Measurements from ENCODE around the gene SLC39A2. TPM values are rescaled to one million over a fixed set of nuclear protein-coding genes. Genes with fewer than 3 reads are reported as not detected.

The SLC39A2 gene
- polyA plus RNA-seq, 1 of the 3 experiments (the other 2 are of a cell fraction), result not detected

DNA sequence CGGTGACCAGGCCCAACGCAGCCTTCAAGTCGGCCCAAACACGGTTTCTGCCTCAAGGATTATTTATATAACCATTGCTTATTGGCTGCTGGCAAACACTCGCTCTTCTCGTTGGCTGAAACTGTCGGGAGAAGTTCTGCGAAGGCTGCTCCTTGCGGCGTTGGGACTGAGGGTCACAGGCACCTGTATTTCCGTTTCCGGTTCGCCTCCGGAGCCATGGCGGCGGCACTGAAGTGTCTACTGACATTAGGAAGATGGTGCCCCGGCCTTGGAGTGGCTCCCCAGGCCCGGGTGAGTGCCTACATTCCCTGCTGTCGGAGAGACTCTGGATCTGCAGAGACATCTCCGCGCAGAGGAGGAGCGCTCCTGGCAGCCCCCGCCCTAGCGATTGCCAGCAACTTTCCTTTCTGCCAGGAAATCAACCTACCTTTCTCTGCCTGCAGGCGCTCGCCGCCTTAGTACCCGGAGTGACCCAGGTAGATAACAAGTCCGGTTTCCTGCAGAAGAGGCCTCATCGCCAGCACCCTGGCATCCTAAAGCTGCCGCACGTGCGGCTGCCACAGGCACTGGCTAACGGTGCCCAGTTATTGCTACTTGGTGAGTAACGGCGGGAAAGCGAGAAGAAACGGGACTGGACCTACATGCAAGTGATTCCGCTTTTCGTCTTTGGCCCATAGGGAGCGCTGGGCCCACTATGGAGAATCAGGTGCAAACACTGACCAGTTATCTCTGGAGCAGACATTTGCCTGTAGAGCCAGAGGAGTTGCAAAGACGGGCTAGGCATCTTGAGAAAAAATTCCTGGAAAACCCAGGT lies 9.1 kb upstream of the SLC39A2 start, which contains the start of gene METTL17:
TSS of gene METTL17 (plus strand) at position 194 of the 814 bp plus-strand sequence. CDS start at position 217, 23 bp downstream.
- Histone ChIP-seq H4K20me1 (ENCODE audit: insufficient read depth) (0 out of 2 replicates have a peak, but pooled peaks cover 6% of the 10 kb centered on the region), H3K36me3 (replicated peaks in 1 of 2; ENCODE audit: control insufficient read depth in 1 of 2, insufficient read depth in 2 of 2, low read length in 1 of 2) (peaks cover 28 to 41% of the 10 kb centered on the region in 2 experiments), H3K4me2 (peak within 1 kb of the TSS; percentile 94), H3K4me3 (ENCODE audit: low read depth in 2 of 2, low read length in 1 of 2) (peak within 1 kb of the TSS; percentile 95 to 100), H3K9ac (peak within 1 kb of the TSS; percentile 77), H3K27ac (ENCODE audit: low read depth in 2 of 2, low read length in 1 of 2) (peak within 1 kb of the TSS; percentile 59 to 84), H3F3A (replicated peaks; ENCODE audit: insufficient read depth) (peaks cover 13% of the 10 kb centered on the region), H3K9me2 (no peaks in the 10 kb centered on the region), H3K4me1 (ENCODE audit: control insufficient read depth in 1 of 2, insufficient read depth in 2 of 2, low read depth in 1 of 2, low read length in 1 of 2) (peaks cover 10 to 29% of the 10 kb centered on the region in 2 experiments), H2AFZ (ENCODE audit: low read depth) (peak within 1 kb of the TSS; percentile 91), H3K79me2 (ENCODE audit: insufficient read depth) (peaks cover 30% of the 10 kb centered on the region), H3K9me3 (no peaks in the 10 kb centered on the region), H3K27me3 (ENCODE audit: insufficient read depth) (no peaks in the 10 kb centered on the region)
- peak; percentile 85 for DNase-seq
- WGBS (ENCODE audit: low lambda C conversion rate), result 3% methylated on average over 31 of the region's 42 CpGs
- ChIA-PET POLR2A (no interaction called here), CTCF (interaction anchor here (1.1 to 2.0 kb wide), 4 partner anchors 19 to 114 kb away, joined by 3 to 8 read pairs (median 6); partner anchors contain the start of gene TMEM253)
- TF ChIP-seq NFIC (IDR thresholded peaks at IDR 0.05; ENCODE audit: borderline replicate concordance), result no peak
- TF ChIP-seq, protein P1, sequence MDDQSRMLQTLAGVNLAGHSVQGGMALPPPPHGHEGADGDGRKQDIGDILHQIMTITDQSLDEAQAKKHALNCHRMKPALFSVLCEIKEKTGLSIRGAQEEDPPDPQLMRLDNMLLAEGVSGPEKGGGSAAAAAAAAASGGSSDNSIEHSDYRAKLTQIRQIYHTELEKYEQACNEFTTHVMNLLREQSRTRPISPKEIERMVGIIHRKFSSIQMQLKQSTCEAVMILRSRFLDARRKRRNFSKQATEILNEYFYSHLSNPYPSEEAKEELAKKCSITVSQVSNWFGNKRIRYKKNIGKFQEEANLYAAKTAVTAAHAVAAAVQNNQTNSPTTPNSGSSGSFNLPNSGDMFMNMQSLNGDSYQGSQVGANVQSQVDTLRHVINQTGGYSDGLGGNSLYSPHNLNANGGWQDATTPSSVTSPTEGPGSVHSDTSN (IDR thresholded peaks at IDR 0.05), result 0 out of 2 replicates have a peak, but pooled peaks have one; percentile 32
- no peak for TF ChIP-seq FOXM1 (IDR thresholded peaks at IDR 0.05; ENCODE audit: low read depth)
- peak; percentile 33 for TF ChIP-seq RAD21 (IDR thresholded peaks at IDR 0.05; ENCODE audit: low read length)
- no peak for TF ChIP-seq SMC3 (IDR thresholded peaks at IDR 0.05; ENCODE audit: low read depth, low read length)
- TF ChIP-seq SIN3A (IDR thresholded peaks at IDR 0.05; ENCODE audit: borderline replicate concordance, low read depth, low read length), result no peak; the same call in 1 of the 2 replicates
- no peak for TF ChIP-seq ELF1 (IDR thresholded peaks at IDR 0.05)
- no peak for TF ChIP-seq RCOR1 (IDR thresholded peaks at IDR 0.05; ENCODE audit: low read length)
- no peak for TF ChIP-seq JUND (IDR thresholded peaks at IDR 0.05)
- peak; percentile 70 for TF ChIP-seq POLR2AphosphoS5 (IDR thresholded peaks at IDR 0.05; ENCODE audit: low read depth, low read length)
- TF ChIP-seq RXRA (IDR thresholded peaks at IDR 0.05; ENCODE audit: borderline replicate concordance, low read depth), result no peak
- TF ChIP-seq, protein P2, sequence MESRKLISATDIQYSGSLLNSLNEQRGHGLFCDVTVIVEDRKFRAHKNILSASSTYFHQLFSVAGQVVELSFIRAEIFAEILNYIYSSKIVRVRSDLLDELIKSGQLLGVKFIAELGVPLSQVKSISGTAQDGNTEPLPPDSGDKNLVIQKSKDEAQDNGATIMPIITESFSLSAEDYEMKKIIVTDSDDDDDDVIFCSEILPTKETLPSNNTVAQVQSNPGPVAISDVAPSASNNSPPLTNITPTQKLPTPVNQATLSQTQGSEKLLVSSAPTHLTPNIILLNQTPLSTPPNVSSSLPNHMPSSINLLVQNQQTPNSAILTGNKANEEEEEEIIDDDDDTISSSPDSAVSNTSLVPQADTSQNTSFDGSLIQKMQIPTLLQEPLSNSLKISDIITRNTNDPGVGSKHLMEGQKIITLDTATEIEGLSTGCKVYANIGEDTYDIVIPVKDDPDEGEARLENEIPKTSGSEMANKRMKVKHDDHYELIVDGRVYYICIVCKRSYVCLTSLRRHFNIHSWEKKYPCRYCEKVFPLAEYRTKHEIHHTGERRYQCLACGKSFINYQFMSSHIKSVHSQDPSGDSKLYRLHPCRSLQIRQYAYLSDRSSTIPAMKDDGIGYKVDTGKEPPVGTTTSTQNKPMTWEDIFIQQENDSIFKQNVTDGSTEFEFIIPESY (IDR thresholded peaks at IDR 0.05; ENCODE audit: borderline replicate concordance, low read depth), result peak; percentile 38; the same call in 1 of the 2 replicates
- no peak for TF ChIP-seq FOXJ3 (CRISPR knock-in tag; IDR thresholded peaks at IDR 0.05)
- TF ChIP-seq NRF1 (IDR thresholded peaks at IDR 0.05; ENCODE audit: low read depth, low read length), result no peak
- TF ChIP-seq GATA2 (CRISPR knock-in tag; IDR thresholded peaks at IDR 0.05), result no peak
- TF ChIP-seq GABPA (IDR thresholded peaks at IDR 0.05; ENCODE audit: low read depth), result peak; percentile 98
- peak; percentile 12; the same call in 1 of the 2 replicates for TF ChIP-seq TCF12 (IDR thresholded peaks at IDR 0.05)
- TF ChIP-seq CHD2 (IDR thresholded peaks at IDR 0.05; ENCODE audit: low read length, partially characterized antibody), result peak; percentile 95
- TF ChIP-seq MXI1 (IDR thresholded peaks at IDR 0.05; ENCODE audit: low read depth, low read length), result peak; percentile 61; the same call in 1 of the 2 replicates
- TF ChIP-seq FOSL2 (IDR thresholded peaks at IDR 0.05; ENCODE audit: borderline replicate concordance, low read depth), result no peak
- TF ChIP-seq TEAD4 (IDR thresholded peaks at IDR 0.05; ENCODE audit: borderline replicate concordance, insufficient read depth), result no peak
- TF ChIP-seq, protein P3, sequence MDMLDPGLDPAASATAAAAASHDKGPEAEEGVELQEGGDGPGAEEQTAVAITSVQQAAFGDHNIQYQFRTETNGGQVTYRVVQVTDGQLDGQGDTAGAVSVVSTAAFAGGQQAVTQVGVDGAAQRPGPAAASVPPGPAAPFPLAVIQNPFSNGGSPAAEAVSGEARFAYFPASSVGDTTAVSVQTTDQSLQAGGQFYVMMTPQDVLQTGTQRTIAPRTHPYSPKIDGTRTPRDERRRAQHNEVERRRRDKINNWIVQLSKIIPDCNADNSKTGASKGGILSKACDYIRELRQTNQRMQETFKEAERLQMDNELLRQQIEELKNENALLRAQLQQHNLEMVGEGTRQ (IDR thresholded peaks at IDR 0.05; ENCODE audit: borderline replicate concordance, low read depth, low read length), result no peak
- TF ChIP-seq, protein P4, sequence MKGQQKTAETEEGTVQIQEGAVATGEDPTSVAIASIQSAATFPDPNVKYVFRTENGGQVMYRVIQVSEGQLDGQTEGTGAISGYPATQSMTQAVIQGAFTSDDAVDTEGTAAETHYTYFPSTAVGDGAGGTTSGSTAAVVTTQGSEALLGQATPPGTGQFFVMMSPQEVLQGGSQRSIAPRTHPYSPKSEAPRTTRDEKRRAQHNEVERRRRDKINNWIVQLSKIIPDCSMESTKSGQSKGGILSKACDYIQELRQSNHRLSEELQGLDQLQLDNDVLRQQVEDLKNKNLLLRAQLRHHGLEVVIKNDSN (IDR thresholded peaks at IDR 0.05; ENCODE audit: borderline replicate concordance, low read depth), result no peak
- TF ChIP-seq, protein P5, sequence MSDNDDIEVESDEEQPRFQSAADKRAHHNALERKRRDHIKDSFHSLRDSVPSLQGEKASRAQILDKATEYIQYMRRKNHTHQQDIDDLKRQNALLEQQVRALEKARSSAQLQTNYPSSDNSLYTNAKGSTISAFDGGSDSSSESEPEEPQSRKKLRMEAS (IDR thresholded peaks at IDR 0.05; ENCODE audit: low read depth), result no peak; the same call in none of the 2 replicates
- no peak for TF ChIP-seq MEF2A (IDR thresholded peaks at IDR 0.05; ENCODE audit: borderline replicate concordance, low read depth)
- TF ChIP-seq YY1 (IDR thresholded peaks at IDR 0.05; ENCODE audit: low read depth), result peak; percentile 94
- TF ChIP-seq EZH2phosphoT487 (IDR thresholded peaks at IDR 0.05; ENCODE audit: borderline replicate concordance, low read depth), result no peak
- TF ChIP-seq, protein P6, sequence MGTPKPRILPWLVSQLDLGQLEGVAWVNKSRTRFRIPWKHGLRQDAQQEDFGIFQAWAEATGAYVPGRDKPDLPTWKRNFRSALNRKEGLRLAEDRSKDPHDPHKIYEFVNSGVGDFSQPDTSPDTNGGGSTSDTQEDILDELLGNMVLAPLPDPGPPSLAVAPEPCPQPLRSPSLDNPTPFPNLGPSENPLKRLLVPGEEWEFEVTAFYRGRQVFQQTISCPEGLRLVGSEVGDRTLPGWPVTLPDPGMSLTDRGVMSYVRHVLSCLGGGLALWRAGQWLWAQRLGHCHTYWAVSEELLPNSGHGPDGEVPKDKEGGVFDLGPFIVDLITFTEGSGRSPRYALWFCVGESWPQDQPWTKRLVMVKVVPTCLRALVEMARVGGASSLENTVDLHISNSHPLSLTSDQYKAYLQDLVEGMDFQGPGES (IDR thresholded peaks at IDR 0.05; ENCODE audit: low read depth, low read length), result peak; percentile 94

Measured in SK-N-SH (cell line).